ENCODE data around the gene COMMD7. TPM values are rescaled to one million over a fixed set of nuclear protein-coding genes. Genes with fewer than 3 reads are reported as not detected.

Gene COMMD7
- total and polyA plus RNA-seq, 9 of the 15 experiments (the other 6 are each of a cell fraction or from before 2014, with no cell fraction given): 11.9 to 69.1 (median 34.7) TPM

GRCh38 chr20:32764005-32764960, 21.0 kb upstream of the COMMD7 start:
- FAIRE-seq (peak; percentile 69), DNase-seq (ENCODE audit: extremely low read depth in 1 of 4, low spot score in 3 of 4) (peak; percentile 64 to 86 (median 74)), ATAC-seq (peak; percentile 53)
- Histone ChIP-seq H3K9me3 (replicated peaks; ENCODE audit: control insufficient read depth, insufficient read depth, low read depth, low read length) (no peaks in the 10 kb centered on the region), H3K9ac (ENCODE audit: insufficient read depth in 1 of 2, low read depth in 2 of 2, low read length in 2 of 2) (peak overlapping the region; percentile 86 to 90), H3K27me3 (ENCODE audit: control insufficient read depth in 2 of 2, insufficient read depth in 2 of 2, low read length in 2 of 2) (no peaks in the 10 kb centered on the region), H3K9me1 (ENCODE audit: control insufficient read depth, insufficient read depth, low read length) (no peaks in the 10 kb centered on the region), H3K4me3 (peak overlapping the region; percentile 90), H3K36me3 (ENCODE audit: control insufficient read depth, insufficient read depth, low read length) (peaks cover 40% of the 10 kb centered on the region; the same call in 2 of the 3 replicates), H3K79me2 (ENCODE audit: control insufficient read depth, insufficient read depth, low read length) (peaks cover 65% of the 10 kb centered on the region), H3K27ac (ENCODE audit: extremely low read depth, low read depth, low read length) (peak overlapping the region; percentile 86), H2AFZ (ENCODE audit: low read depth, low read length) (peak overlapping the region; percentile 37), H3K4me1 (replicated peaks in 1 of 2; ENCODE audit: control insufficient read depth in 2 of 2, insufficient read depth in 2 of 2, low read length in 2 of 2) (peaks cover 27 to 49% of the 10 kb centered on the region in 2 experiments; a peak in 4 of 5 replicates), H4K20me1 (replicated peaks; ENCODE audit: control insufficient read depth, insufficient read depth, low read length) (no peaks in the 10 kb centered on the region; the same call in 1 of the 2 replicates), H3K4me2 (ENCODE audit: insufficient read depth, low read length) (peak overlapping the region; percentile 89)
- intact Hi-C loops (cut with micrococcal nuclease): loop anchor here (2.0 to 5.0 kb wide), 2 partner anchors 21 to 82 kb away; partner anchors contain the start of gene COMMD7
- ChIA-PET POLR2A (interaction anchor here (0.6 to 3.7 kb wide), 15 partner anchors 8 to 407 kb away, joined by 3 to 30 read pairs (median 5); partner anchors contain the start of gene COMMD7), CTCF (ENCODE audit: low intra/inter-chr PET ratio) (no interaction called here)
- BruUV-seq (replicated peaks): no TSS peak
- in situ Hi-C loops (cut with MboI): loop anchor here (5.0 kb wide), 1 partner anchor 82 kb away; no protein-coding TSS in a partner anchor
- WGBS (ENCODE audit: insufficient coverage, low coverage, missing lambda C conversion rate): 5% methylated on average over 16 of the region's 17 CpGs
- TF ChIP-seq C11orf30 (IDR thresholded peaks at IDR 0.05; ENCODE audit: low read depth) (no peak), ZNF184 (CRISPR knock-in tag; IDR thresholded peaks at IDR 0.05) (no peak), SOX6 (IDR thresholded peaks at IDR 0.05) (no peak), MAFF (IDR thresholded peaks at IDR 0.05; ENCODE audit: low read length) (no peak), HMBOX1 (IDR thresholded peaks at IDR 0.05) (no peak), FOXP1 (CRISPR knock-in tag; IDR thresholded peaks at IDR 0.05) (peak; percentile 71; the same call in 1 of the 2 replicates), HDAC1 (IDR thresholded peaks at IDR 0.05) (peak in 1 of 2 experiments; percentile 65; a peak in 2 of 4 replicates), HIVEP1 (CRISPR knock-in tag; IDR thresholded peaks at IDR 0.05) (no peak)
- TF ChIP-seq, protein P1, sequence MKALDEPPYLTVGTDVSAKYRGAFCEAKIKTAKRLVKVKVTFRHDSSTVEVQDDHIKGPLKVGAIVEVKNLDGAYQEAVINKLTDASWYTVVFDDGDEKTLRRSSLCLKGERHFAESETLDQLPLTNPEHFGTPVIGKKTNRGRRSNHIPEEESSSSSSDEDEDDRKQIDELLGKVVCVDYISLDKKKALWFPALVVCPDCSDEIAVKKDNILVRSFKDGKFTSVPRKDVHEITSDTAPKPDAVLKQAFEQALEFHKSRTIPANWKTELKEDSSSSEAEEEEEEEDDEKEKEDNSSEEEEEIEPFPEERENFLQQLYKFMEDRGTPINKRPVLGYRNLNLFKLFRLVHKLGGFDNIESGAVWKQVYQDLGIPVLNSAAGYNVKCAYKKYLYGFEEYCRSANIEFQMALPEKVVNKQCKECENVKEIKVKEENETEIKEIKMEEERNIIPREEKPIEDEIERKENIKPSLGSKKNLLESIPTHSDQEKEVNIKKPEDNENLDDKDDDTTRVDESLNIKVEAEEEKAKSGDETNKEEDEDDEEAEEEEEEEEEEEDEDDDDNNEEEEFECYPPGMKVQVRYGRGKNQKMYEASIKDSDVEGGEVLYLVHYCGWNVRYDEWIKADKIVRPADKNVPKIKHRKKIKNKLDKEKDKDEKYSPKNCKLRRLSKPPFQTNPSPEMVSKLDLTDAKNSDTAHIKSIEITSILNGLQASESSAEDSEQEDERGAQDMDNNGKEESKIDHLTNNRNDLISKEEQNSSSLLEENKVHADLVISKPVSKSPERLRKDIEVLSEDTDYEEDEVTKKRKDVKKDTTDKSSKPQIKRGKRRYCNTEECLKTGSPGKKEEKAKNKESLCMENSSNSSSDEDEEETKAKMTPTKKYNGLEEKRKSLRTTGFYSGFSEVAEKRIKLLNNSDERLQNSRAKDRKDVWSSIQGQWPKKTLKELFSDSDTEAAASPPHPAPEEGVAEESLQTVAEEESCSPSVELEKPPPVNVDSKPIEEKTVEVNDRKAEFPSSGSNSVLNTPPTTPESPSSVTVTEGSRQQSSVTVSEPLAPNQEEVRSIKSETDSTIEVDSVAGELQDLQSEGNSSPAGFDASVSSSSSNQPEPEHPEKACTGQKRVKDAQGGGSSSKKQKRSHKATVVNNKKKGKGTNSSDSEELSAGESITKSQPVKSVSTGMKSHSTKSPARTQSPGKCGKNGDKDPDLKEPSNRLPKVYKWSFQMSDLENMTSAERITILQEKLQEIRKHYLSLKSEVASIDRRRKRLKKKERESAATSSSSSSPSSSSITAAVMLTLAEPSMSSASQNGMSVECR (CRISPR knock-in tag; IDR thresholded peaks at IDR 0.05): peak; percentile 56; the same call in 1 of the 2 replicates
- TF ChIP-seq, protein P2, sequence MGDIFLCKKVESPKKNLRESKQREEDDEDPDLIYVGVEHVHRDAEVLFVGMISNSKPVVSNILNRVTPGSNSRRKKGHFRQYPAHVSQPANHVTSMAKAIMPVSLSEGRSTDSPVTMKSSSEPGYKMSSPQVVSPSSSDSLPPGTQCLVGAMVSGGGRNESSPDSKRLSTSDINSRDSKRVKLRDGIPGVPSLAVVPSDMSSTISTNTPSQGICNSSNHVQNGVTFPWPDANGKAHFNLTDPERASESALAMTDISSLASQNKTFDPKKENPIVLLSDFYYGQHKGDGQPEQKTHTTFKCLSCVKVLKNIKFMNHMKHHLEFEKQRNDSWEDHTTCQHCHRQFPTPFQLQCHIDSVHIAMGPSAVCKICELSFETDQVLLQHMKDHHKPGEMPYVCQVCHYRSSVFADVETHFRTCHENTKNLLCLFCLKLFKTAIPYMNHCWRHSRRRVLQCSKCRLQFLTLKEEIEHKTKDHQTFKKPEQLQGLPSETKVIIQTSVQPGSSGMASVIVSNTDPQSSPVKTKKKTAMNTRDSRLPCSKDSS (IDR thresholded peaks at IDR 0.05; ENCODE audit: low read depth, partially characterized antibody): no peak
- TF ChIP-seq, protein P3, sequence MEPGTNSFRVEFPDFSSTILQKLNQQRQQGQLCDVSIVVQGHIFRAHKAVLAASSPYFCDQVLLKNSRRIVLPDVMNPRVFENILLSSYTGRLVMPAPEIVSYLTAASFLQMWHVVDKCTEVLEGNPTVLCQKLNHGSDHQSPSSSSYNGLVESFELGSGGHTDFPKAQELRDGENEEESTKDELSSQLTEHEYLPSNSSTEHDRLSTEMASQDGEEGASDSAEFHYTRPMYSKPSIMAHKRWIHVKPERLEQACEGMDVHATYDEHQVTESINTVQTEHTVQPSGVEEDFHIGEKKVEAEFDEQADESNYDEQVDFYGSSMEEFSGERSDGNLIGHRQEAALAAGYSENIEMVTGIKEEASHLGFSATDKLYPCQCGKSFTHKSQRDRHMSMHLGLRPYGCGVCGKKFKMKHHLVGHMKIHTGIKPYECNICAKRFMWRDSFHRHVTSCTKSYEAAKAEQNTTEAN (CRISPR knock-in tag; IDR thresholded peaks at IDR 0.05): no peak
